Stimulated activated CD8-positive, alpha-beta memory T cell treated with anti-CD3 and anti-CD28 coated beads, Interleukin-7, amount 100 ng/mL, for 48 hours (primary cell): ENCODE data around the gene MUC2.

Experiments used
- DNase-seq, 2 donors: peaks; one replicate each; pipeline ENCODE4 v3.0.0-alpha.2; 2020; ENCODE audit warnings: low read depth in 1 of 2; ENCODE audit errors: extremely low read depth in 1 of 2

Gene MUC2

DNA sequence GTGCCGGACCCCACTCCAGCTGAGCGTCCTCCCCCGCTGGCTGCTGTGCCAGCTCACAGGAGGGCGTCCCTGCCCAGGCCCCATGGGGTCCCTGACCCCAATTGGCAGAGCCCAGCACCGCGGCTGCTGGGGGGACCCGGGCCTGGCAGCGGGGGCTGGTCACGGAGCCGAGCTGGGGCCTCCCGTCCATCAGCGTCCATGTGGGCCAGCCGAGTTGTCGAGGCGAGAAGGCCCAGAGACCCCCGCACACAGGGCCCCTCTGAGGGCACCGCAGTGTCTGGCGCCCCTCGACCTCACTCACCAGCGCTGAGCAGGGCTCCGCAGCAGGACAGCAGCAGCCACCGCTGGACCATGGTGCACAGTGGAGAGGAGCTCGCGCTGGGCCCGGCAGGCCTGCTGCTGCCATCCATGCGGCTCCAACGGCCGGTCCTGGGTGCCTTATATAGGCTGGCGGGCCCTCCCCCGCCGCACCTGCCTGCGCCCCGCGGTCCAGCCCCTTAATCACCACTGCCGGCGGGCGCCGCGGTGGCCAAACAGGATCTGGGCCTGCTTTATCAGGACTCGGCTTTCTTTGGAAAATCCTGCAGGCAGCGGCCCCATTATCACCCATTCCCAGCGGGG, 38.3 kb upstream of the MUC2 start, which contains the start of gene MUC6:
TSS of gene MUC6 (minus strand) at position 416 of the 621 bp plus-strand sequence. CDS start at position 353, 63 bp downstream.
- DNase-seq: no peak

GRCh38 chr11:1036931-1037330, 37.7 kb upstream of the MUC2 start:
- DNase-seq: no peak

- DNase-seq: no peak
Measured at GRCh38 chr11:1037506-1038055, 37.1 kb upstream of the MUC2 start.

DNA sequence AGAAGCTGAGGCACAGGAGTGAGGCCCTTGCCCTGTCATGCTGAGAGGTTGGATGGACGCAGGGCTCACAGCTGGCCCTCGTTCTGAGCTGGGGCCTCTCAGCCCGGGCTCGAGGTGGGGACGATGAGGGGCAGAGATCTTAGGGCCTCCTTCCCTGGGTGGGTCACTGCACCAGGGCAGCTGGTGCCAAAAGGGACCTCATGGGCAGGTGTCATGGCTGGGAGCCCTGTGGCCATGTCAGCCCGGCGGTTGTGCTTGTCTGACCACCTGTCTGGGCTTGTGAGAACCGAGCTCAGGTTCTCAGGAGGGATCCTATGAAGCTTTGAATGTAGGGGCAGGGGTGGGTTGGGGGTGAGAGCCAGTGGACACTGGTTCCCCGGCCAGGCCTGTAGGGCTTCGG, 36.3 kb upstream of the MUC2 start:
- DNase-seq: no peak

DNA sequence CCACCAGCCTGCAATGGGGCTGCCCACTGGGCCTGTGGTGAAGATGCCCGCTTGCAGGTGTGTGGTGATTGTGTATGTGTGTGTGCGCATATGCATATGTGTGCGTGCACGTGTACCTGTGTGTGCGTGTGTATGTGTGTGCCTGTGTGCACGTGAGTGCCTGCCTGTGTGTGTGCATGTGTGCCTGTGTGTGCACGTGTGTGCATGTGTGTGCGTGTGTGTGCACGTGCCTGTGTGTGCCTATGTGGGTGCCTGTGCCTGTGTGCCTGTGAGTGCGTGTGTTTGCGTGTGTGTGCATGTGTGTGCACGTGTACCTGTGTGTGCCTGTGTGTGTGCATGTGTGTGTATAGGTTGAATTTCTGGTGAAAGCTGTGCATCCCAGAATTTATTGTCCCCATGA, 35.8 kb upstream of the MUC2 start:
- no peak for DNase-seq

GRCh38 chr11:1039481-1040427, 34.9 kb upstream of the MUC2 start:
- no peak for DNase-seq

DNA sequence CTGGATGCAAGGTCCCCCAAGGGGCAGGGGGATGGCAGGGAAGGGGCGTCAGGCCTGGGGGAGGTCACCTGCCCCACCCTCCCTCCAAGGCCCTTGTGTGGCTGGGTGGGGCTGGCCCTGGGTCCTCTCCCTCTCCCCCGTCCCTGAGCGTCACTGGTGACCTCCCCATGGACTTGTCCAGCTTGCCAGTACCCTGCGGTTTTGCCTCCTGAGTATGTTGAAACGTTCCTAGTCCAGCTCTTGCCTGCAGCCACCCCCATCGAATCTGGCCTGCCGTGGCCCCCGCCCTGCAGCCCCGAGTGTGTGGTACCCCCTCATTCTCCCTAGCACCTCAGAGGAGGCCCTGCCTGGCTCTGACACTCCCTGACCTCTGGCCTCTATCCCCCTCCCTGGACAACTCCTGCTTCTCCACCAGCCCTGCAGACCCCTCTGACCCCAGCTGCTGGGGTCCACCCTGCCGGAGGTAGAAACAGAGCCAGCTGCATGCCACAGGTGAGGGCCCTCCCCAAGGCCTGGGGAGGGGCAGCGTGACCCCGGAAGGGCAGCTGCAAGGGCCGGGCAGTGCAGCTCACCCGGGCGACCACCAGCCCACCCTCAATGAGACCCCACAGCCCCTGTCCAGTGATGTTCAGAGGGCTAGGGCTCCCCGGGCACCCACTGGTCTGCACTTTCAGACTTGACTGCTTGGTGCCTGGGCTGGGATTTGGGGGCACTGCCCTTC, 34.1 kb upstream of the MUC2 start:
- no peak for DNase-seq

DNA sequence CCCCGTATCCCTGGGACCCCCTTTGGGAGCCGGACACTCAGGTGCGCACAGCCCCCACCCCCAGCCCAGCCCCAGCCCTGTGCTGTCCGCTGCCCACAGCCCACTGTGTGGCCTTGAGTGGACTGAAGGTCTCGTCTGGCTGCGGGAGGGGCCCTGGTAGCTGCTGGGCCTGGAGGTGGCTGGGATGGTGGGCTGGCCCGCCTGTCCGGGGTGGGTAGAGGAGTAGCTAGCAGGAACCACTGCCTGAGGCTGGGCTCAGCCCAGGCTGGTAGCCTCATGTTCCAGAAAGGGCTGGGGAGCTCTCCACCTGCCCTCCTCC, 33.6 kb upstream of the MUC2 start:
- no peak for DNase-seq

DNA sequence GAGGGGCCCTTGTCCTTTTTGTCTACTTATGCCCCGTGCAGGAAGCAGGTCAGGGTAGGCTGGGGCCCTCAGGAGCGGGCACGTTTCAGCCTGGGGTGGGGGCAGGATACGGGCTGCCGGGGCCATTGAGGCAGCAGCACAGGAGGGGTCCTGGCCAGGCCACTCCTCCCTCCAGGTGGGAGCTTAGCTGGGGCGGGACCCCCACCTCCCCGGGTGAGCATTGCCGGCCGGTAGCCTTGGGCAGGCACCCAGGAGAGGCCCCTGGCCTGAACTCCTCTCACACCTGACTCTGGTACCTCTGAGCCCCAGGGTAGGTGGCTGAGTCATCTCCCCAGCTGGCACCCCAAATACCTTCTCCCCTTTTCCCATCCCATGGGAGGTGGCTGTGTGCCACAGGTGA, 33.2 kb upstream of the MUC2 start:
- DNase-seq: no peak

- DNase-seq: no peak
Measured at GRCh38 chr11:1041936-1042608, 32.6 kb upstream of the MUC2 start.

DNA sequence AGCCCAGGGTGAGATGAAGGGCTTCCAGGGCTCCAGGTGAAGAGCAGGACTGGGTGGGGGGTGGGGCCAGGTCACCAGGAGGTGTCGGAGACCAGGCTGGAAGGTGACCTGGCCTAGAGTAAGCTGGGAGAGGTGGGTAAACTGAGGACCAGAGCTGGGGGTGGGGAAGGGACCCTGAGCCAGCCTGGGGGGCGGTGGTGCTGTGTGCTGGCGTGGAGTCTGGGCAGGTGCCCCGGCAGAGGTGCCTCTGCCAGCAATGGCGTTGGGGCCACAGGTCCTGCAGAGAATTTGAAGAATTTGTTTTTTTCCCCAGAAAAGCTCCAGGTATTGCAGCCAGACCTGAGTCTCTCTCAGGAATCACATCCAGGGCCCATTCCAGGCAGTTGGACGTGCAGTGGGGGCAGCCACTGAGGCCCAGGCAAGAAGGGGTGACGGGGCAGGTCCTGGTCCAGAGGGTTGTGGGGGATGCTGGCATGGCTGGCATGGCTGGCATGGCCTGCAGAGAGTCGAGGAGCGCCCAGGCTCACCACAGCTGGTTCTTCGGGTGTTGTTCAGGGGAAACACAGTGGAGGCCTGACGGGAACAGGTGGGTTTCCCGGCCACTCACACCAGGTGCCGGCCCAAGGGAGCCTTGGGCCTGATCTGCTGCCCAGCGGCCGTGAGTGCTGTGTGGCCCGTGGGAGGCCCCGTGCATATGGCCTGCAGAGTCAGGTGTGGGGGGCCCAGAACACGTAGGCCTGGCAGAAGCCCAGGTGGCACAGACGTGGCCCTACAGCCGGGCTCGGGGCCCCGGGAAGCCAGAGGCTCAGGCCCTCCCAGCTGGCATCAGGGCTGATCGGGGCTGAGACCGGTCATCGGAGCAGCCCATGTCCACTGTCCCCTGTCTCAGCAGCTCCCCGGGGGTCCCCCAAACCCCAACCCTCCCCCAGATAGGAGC, 31.8 kb upstream of the MUC2 start:
- no peak for DNase-seq

DNA sequence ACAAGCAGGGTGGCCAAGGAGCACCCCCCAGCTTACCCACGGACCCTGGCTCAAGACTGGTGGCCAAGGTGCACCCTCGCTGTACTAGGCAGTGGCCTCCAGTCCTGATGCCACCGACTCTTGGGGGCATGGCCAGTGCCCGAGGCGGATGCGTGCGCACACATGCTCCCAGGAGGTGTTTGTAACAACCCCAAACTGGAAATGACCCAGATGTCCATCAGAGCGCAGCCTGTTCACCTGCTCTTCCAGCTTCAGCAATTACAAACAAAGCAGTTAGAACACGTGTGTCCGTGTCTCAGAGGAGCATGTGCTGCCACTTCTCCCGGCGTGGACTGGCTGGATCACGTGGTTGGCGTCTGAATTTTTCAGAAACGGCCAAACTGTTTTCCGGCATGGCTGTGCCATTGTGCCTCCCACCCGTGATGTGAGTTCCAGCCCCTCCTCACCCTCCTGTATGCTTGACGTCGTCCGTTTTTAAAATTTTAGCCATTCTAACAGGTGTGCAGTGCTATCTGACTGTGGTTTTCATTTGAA, 31.0 kb upstream of the MUC2 start:
- no peak for DNase-seq

DNA sequence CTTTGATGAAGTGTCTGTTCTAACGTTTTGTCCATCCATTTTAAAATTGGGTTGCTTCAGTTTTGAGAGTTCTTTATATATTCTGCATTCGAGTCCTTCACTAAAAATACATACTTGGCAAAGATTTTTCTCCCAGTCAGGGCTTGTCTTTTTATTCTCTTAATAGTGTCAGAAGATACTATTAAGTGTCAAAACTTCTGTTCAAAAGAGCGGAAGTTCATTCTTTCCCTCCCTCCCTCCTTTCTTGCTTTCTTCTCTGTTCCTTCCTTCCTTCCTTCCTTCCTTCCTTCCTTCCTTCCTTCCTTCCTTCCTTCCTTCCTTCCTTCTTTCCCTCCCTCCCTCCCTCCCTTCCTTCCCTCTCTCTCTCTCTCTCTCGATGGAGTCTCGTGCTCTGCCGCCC, 30.5 kb upstream of the MUC2 start:
- DNase-seq: no peak

DNA sequence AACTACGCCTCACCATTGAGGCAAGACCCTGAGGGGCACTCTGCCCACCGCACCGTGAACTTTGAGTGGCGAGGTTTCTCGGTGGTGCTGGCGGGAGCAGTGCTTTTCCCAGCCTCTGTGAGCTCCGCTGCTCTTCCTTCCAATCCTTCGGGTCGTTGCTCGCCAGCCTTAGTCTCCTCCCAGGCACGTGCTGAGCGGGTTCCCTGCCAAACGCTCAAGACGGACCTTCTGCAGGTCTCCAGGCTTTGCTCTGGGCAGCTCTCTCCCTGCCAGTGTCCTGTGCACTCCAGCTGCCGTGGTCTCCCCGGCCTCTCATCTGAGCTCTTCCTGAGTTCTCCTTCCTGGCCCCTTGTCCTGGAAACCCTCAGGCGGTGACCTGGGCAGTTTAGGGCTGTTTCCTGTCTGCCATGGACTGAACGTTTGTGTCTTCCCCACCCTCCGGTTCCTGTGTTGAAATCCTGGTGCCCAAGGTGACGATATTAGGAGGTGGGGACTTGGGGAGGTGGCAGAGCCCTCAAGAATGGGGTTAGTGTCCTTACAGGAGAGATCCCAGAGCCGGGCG, 27.0 kb upstream of the MUC2 start:
- DNase-seq: no peak

- DNase-seq: no peak
Measured at GRCh38 chr11:1048375-1049070, 26.2 kb upstream of the MUC2 start.

GRCh38 chr11:1049071-1049405, 25.6 kb upstream of the MUC2 start:
- no peak for DNase-seq

GRCh38 chr11:1049431-1049891, 25.2 kb upstream of the MUC2 start:
- DNase-seq: no peak

DNA sequence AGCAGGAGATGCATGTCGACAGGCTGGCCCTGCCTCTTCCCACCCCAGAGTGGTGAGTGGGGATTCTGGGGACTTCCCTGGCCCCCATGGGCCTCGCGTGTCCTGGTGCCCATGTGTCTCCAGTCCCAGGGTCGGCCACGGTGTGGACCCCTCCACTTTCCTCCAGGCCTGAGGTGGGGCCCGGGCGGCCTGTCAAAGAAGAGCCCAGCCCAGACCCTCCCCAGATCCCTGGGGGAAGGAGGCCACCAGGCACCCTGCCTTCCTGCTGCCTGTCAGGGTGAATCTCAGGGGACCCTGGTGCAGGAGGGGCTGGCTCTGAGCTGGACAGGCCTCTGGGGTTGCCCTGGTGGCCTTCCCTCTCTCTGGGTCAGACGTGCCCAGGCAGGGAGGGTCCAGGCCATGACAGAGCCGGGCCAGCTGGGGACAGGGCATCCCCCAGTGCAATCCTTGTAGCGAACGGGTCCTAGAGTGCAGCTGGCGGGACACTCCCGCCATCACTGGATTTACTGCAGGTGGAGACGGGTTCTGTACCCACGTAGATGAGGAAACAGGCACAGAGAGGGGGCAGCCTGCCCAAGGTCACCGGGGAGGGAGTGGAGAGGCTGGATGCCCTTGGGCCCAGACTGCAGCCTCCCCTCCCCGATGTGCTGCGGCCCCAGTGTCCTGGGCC, 24.6 kb upstream of the MUC2 start:
- DNase-seq: no peak
